Endothelial cell of umbilical vein (primary cell): ENCODE data around the gene RASAL1. TPM values are rescaled to one million over a fixed set of nuclear protein-coding genes. Genes with fewer than 3 reads are reported as not detected.

Source experiments
- BruUV-seq: library from RNA; stranded (reverse); fragments of 400-500 nt; replicated peaks from 2 replicates; lab custom pipeline; 2021; lab: Mats Ljungman, UMichigan
- CTCF ChIA-PET: fragments of 300-600, 350-600 bp; sonication (Branson Sonifier 250); formaldehyde crosslinking; loops from one replicate; lab custom pipeline; 2021; ENCODE audit warnings: antibody characterized with exemption, inconsistent platforms; lab: Charles Lee
- POLR2A ChIA-PET: fragments of 300-600, 350-600 bp; sonication (Branson Sonifier 250); formaldehyde crosslinking; loops from one replicate; lab custom pipeline; 2021; ENCODE audit warnings: antibody characterized with exemption, inconsistent platforms; lab: Charles Lee
- DNase-seq: peaks from one replicate; pipeline ENCODE4 v3.0.0-alpha.2; 2011; ENCODE audit warnings: low read depth, low spot score
- FAIRE-seq: peaks from 2 replicates; lab custom pipeline; 2011; peaks lifted over from hg19 to GRCh38; lab: Jason Lieb, UNC
- H2AFZ ChIP-seq: 2 replicates; pipeline ENCODE4 v1.6.0; 2012; ENCODE audit warnings: low read depth, low read length, control low read depth, inconsistent platforms
- H3K27ac ChIP-seq: 2 replicates; pipeline ENCODE4 v1.5.1; 2011; ENCODE audit warnings: low read depth, mild to moderate bottlenecking, control low read depth, low read length, moderate library complexity; ENCODE audit not compliant: insufficient read depth
- H3K27me3 ChIP-seq, 2 experiments: 2 replicates each; pipeline versions ENCODE4 v1.6.0 to v1.6.1; 2011; ENCODE audit warnings: low read length in 2 of 2, mixed read lengths in 1 of 2; ENCODE audit not compliant: control insufficient read depth in 2 of 2, insufficient read depth in 2 of 2
- H3K36me3 ChIP-seq, 2 experiments: 2 replicates in 1 of 2; 3 replicates in 1 of 2; pipeline ENCODE4 v1.5.1; 2011; ENCODE audit warnings: low read length in 2 of 2, mild to moderate bottlenecking in 1 of 2, moderate library complexity in 1 of 2; ENCODE audit not compliant: control insufficient read depth in 2 of 2, insufficient read depth in 2 of 2; ENCODE audit errors: extremely low read depth in 1 of 2
- H3K4me1 ChIP-seq: 3 replicates; pipeline ENCODE4 v1.5.1; 2011; ENCODE audit warnings: mild to moderate bottlenecking, low read length; ENCODE audit not compliant: control insufficient read depth, insufficient read depth; ENCODE audit errors: extremely low read depth
- H3K4me2 ChIP-seq: 2 replicates; pipeline ENCODE4 v1.6.1; 2011; ENCODE audit warnings: low read length, control low read depth, mixed read lengths; ENCODE audit not compliant: insufficient read depth
- H3K4me3 ChIP-seq, 3 experiments: fragments of 200-600 bp in 1 of 3; sonication (generic), shearing (Covaris generic) in 1 of 3; replicated peaks in 1 of 3; 2 replicates each; pipeline ENCODE4 v1.5.1; 2011 to 2016; ENCODE audit warnings: control low read depth in 3 of 3, low read length in 3 of 3, mild to moderate bottlenecking in 2 of 3, inconsistent platforms in 1 of 3, low read depth in 1 of 3, moderate library complexity in 1 of 3; ENCODE audit not compliant: insufficient read depth in 1 of 3
- H3K79me2 ChIP-seq: 2 replicates; pipeline ENCODE4 v1.6.0; 2012; ENCODE audit warnings: low read length, inconsistent platforms; ENCODE audit not compliant: control insufficient read depth, insufficient read depth
- H3K9ac ChIP-seq: replicated peaks from 2 replicates; pipeline ENCODE3; 2011; ENCODE audit warnings: low read length, control low read depth; ENCODE audit not compliant: insufficient read depth; ENCODE audit errors: extremely low read depth
- H3K9me1 ChIP-seq: replicated peaks from 3 replicates; pipeline ENCODE4 v1.6.0; 2011; ENCODE audit warnings: mild to moderate bottlenecking, low read length; ENCODE audit not compliant: control insufficient read depth, insufficient read depth; ENCODE audit errors: extremely low read depth
- H3K9me3 ChIP-seq: replicated peaks from 2 replicates; pipeline ENCODE4 v1.5.1; 2012; ENCODE audit warnings: low read length, inconsistent platforms; ENCODE audit not compliant: control insufficient read depth, insufficient read depth
- H4K20me1 ChIP-seq: replicated peaks from 2 replicates; pipeline ENCODE3; 2011; ENCODE audit warnings: mild to moderate bottlenecking, low read length; ENCODE audit not compliant: control insufficient read depth, insufficient read depth; ENCODE audit errors: extremely low read depth
- CTCF ChIP-seq, 2 donors: IDR thresholded peaks; 1 replicate in 1 of 2; 2 replicates in 1 of 2; pipeline ENCODE4 v1.5.1; 2011; ENCODE audit warnings: low read length in 2 of 2, mild to moderate bottlenecking in 2 of 2, moderate library complexity in 2 of 2, control low read depth in 1 of 2, inconsistent platforms in 1 of 2, low read depth in 1 of 2; ENCODE audit not compliant: insufficient read depth in 1 of 2; ENCODE audit errors: extremely low read depth in 1 of 2
- EZH2 ChIP-seq: IDR thresholded peaks from 2 replicates; pipeline ENCODE4 v1.6.1; 2012; ENCODE audit warnings: borderline replicate concordance, low read depth, mild to moderate bottlenecking, moderate library complexity, low read length, inconsistent platforms; ENCODE audit not compliant: severe bottlenecking
- FOS ChIP-seq: IDR thresholded peaks from 2 replicates; pipeline ENCODE4 v1.6.1; 2011; ENCODE audit warnings: mild to moderate bottlenecking, low read length, moderate library complexity, borderline replicate concordance; ENCODE audit not compliant: insufficient read depth
- GATA2 ChIP-seq: IDR thresholded peaks from 2 replicates; pipeline ENCODE4 v1.7.0; 2011; ENCODE audit warnings: low read depth, mild to moderate bottlenecking, moderate library complexity, mixed read lengths, low read length; ENCODE audit not compliant: insufficient read length, insufficient read depth
- JUN ChIP-seq: IDR thresholded peaks from 2 replicates; pipeline ENCODE4 v1.6.1; 2011; ENCODE audit warnings: borderline replicate concordance, low read depth; ENCODE audit not compliant: insufficient read length, insufficient read depth
- MYC ChIP-seq: IDR thresholded peaks from one replicate; pipeline ENCODE4 v1.6.1; 2011; ENCODE audit warnings: mild to moderate bottlenecking, low read depth, low read length
- POLR2A ChIP-seq: IDR thresholded peaks from 2 replicates; pipeline ENCODE4 v1.6.1; 2012; ENCODE audit warnings: low read depth, mild to moderate bottlenecking, control low read depth, low read length
- POLR2AphosphoS5 ChIP-seq: IDR thresholded peaks from 2 replicates; pipeline ENCODE4 v1.6.1; 2012; ENCODE audit warnings: low read depth, mild to moderate bottlenecking, control low read depth, low read length, moderate library complexity; ENCODE audit not compliant: insufficient read depth
- dilution Hi-C: fragments of 300-500 bp; cut with MboI; formaldehyde crosslinking; loops from one replicate; pipeline ENCODE4 v1.15.0; 2019; ENCODE audit warnings: low sequenced_read_pairs; ENCODE audit not compliant: extremely low pct_ligation_motif_present
- intact Hi-C: fragments of 100-400 bp; cut with micrococcal nuclease; formaldehyde crosslinking; loops from one replicate; pipeline ENCODE4 v1.10.0; 2022
- polyA plus RNA-seq, 4 experiments: library from polyadenylated mRNA; depleted of rRNA in 3 of 4; stranded (reverse) in 3 of 4; unstranded in 1 of 4; fragments of >200 nt; gene quantifications; 2 replicates each; pipeline versions ENCODE4 v1.2.1 to v1.2.3, GENCODE V29; 2011 to 2012; ENCODE audit warnings: missing spikeins in 1 of 4
- total RNA-seq: library from RNA; stranded (reverse); gene quantifications from 2 replicates; pipeline ENCODE4 v1.2.3, GENCODE V29; 2021
- TF ChIP-seq, protein P1 (sequence below): IDR thresholded peaks from 2 replicates; pipeline ENCODE4 v1.6.1; 2011; ENCODE audit not compliant: insufficient read depth, insufficient read length

Gene RASAL1
- total and polyA plus RNA-seq, 2 donors (not counting 3 experiments of a cell fraction or from before 2014, with no cell fraction given), result not detected

- intact Hi-C loops, result loop anchor here (5.0 kb wide), 1 partner anchor 58 kb away; no protein-coding TSS in a partner anchor
- dilution Hi-C loops, result no loop called here
- no TSS peak for BruUV-seq
- Histone ChIP-seq H3K27me3 (peaks cover 5 to 7% of the 10 kb centered on the region in 2 experiments), H3K9ac (no peak overlapping the region), H3K27ac (no peak overlapping the region), H3K79me2 (no peaks in the 10 kb centered on the region), H3K9me1 (no peaks in the 10 kb centered on the region), H3K4me3 (no peak overlapping the region), H2AFZ (no peak overlapping the region), H3K4me1 (no peaks in the 10 kb centered on the region), H3K4me2 (no peak overlapping the region), H3K9me3 (no peaks in the 10 kb centered on the region), H4K20me1 (no peaks in the 10 kb centered on the region), H3K36me3 (no peaks in the 10 kb centered on the region)
- ChIA-PET POLR2A (no interaction called here), CTCF (no interaction called here)
- TF ChIP-seq CTCF (IDR thresholded peaks at IDR 0.05; ENCODE audit: extremely low read depth in 1 of 2, insufficient read depth in 1 of 2, low read depth in 1 of 2, low read length in 2 of 2) (no peak), POLR2A (no peak), EZH2 (no peak), MYC (no peak), POLR2AphosphoS5 (no peak), JUN (no peak), FOS (no peak), GATA2 (no peak)
- TF ChIP-seq, protein P1, sequence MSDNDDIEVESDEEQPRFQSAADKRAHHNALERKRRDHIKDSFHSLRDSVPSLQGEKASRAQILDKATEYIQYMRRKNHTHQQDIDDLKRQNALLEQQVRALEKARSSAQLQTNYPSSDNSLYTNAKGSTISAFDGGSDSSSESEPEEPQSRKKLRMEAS, result no peak
- FAIRE-seq (no peak), DNase-seq (no peak)
Observed at GRCh38 chr12:113094738-113095137, 40.8 kb downstream of the RASAL1 start.
